ENCODE measurements around the gene ZNF121.

ZNF121 gene

DNA sequence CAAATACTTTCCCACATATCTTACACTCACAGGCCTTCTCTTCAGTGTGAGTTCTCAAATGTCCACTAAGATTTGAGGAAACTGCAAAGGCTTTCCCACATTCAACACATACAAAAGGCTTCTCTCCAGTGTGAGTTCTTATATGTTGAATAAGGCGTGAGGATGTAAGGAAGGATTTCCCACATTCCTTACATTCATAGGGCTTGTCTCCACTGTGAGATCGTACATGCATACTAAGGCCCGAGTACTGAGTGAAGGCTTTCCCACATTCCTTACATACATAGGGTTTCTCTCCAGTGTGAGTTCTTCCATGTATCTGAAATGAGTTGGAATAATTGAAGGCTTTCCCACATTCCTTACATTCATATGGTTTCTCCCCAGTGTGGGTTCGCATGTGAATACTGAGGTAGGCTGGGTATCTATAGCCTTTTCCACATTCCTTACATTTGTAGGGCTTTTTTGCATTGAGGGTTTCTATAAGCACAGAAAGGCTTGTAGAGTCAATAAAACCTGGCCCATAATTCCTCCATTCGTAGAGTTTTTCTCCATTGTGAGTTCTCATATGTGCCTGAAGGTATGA is 55.5 kb downstream of the ZNF121 start:
- Histone ChIP-seq H3K79me1 (replicated peaks; ENCODE audit: low read length, poor library complexity, severe bottlenecking) (peaks cover 4% of the 10 kb centered on the region), H2BK15ac (ENCODE audit: low read depth, poor library complexity, severe bottlenecking) (no peak overlapping the region), H3K9me3 (ENCODE audit: control insufficient read depth, low read length) (peaks cover 95% of the 10 kb centered on the region), H3K4me1 (ENCODE audit: control insufficient read depth, insufficient read depth, low read depth, low read length) (no peaks in the 10 kb centered on the region), H3K4me3 (ENCODE audit: insufficient read depth in 1 of 2, low read depth in 1 of 2, low read length in 2 of 2) (peak overlapping the region in 1 of 2 experiments; percentile 76), H2BK120ac (ENCODE audit: low read depth, low read length) (no peak overlapping the region), H3K18ac (ENCODE audit: low read depth in 1 of 2, low read length in 2 of 2) (no peak overlapping the region), H3K36me3 (ENCODE audit: control insufficient read depth in 1 of 2, insufficient read depth in 2 of 2, low read depth in 1 of 2, low read length in 2 of 2) (peaks cover 62 to 87% of the 10 kb centered on the region in 2 experiments), H2AFZ (ENCODE audit: low read depth, low read length) (no peak overlapping the region), H4K8ac (ENCODE audit: low read length) (no peak overlapping the region), H3K9ac (ENCODE audit: low read length) (no peak overlapping the region), H2AK5ac (ENCODE audit: low read length, severe bottlenecking) (no peak overlapping the region), H2BK5ac (ENCODE audit: low read depth, low read length, poor library complexity, severe bottlenecking) (no peak overlapping the region), H3K4me2 (ENCODE audit: low read length, poor library complexity, severe bottlenecking) (no peak overlapping the region), H2BK12ac (ENCODE audit: low read length in 2 of 2) (no peak overlapping the region), H3K27ac (ENCODE audit: low read length, poor library complexity, severe bottlenecking) (no peak overlapping the region), H3K27me3 (ENCODE audit: control insufficient read depth in 1 of 2, insufficient read depth in 1 of 2, low read length in 2 of 2) (no peaks in the 10 kb centered on the region), H3K4ac (ENCODE audit: low read depth in 1 of 2, low read length in 2 of 2) (no peak overlapping the region), H3K23ac (ENCODE audit: low read length in 2 of 2) (no peak overlapping the region), H4K91ac (ENCODE audit: low read length) (no peak overlapping the region), H3K14ac (ENCODE audit: low read length in 2 of 2) (no peak overlapping the region)
- peak; percentile 32 for DNase-seq
- WGBS, result 100% methylated on average over 2 of the region's 5 CpGs

DNA sequence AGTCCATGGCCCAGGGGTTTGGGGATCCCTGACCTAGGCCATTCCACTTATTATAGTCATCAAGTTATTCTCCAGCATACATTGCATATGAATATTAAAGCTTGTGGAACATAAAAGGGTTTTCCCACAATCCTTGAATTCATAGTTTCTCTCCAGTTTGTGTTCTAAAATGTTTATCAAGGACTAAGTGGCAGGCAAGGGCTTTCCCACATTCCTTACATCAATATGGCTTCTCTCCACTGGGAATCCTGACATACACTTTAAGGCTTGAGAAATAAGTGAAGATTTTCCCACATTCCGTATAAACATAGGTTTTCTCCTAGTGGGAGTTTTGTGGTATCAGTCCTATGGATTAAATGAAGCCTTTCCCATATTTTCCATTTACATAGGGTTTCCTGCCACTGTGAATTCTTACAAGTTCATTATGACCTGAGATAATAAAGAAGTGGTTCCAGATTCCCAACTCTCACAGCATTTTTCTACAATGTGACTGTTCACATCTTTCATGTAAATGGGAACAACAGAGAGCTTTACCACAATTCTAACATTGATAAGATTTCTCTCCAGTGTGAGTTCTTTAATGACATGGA is 60.3 kb downstream of the ZNF121 start:
- DNase-seq, result peak; percentile 5
- Histone ChIP-seq H4K91ac (ENCODE audit: low read length) (no peak overlapping the region), H4K8ac (ENCODE audit: low read length) (no peak overlapping the region), H3K4me2 (ENCODE audit: low read length, poor library complexity, severe bottlenecking) (no peak overlapping the region), H2AK5ac (ENCODE audit: low read length, severe bottlenecking) (no peak overlapping the region), H3K9ac (ENCODE audit: low read length) (no peak overlapping the region), H3K4me1 (ENCODE audit: control insufficient read depth, insufficient read depth, low read depth, low read length) (no peaks in the 10 kb centered on the region), H3K27me3 (ENCODE audit: control insufficient read depth in 1 of 2, insufficient read depth in 1 of 2, low read length in 2 of 2) (no peaks in the 10 kb centered on the region), H3K4ac (ENCODE audit: low read depth in 1 of 2, low read length in 2 of 2) (no peak overlapping the region), H3K9me3 (ENCODE audit: control insufficient read depth, low read length) (peaks cover 91% of the 10 kb centered on the region), H3K23ac (ENCODE audit: low read length in 2 of 2) (no peak overlapping the region), H2AFZ (ENCODE audit: low read depth, low read length) (no peak overlapping the region), H3K79me1 (replicated peaks; ENCODE audit: low read length, poor library complexity, severe bottlenecking) (peaks cover 4% of the 10 kb centered on the region), H2BK5ac (ENCODE audit: low read depth, low read length, poor library complexity, severe bottlenecking) (no peak overlapping the region), H3K4me3 (ENCODE audit: insufficient read depth in 1 of 2, low read depth in 1 of 2, low read length in 2 of 2) (peak overlapping the region in 1 of 2 experiments; percentile 48), H2BK120ac (ENCODE audit: low read depth, low read length) (no peak overlapping the region), H2BK12ac (ENCODE audit: low read length in 2 of 2) (no peak overlapping the region), H2BK15ac (ENCODE audit: low read depth, poor library complexity, severe bottlenecking) (no peak overlapping the region), H3K27ac (ENCODE audit: low read length, poor library complexity, severe bottlenecking) (no peak overlapping the region), H3K18ac (ENCODE audit: low read depth in 1 of 2, low read length in 2 of 2) (no peak overlapping the region), H3K36me3 (ENCODE audit: control insufficient read depth in 1 of 2, insufficient read depth in 2 of 2, low read depth in 1 of 2, low read length in 2 of 2) (peaks cover 27 to 46% of the 10 kb centered on the region in 2 experiments), H3K14ac (ENCODE audit: low read length in 2 of 2) (no peak overlapping the region)
- no CpG with 5 or more reads among the region's 1 CpG for WGBS
